IMR-90 (cell line): ENCODE results near the gene ACLY. TPM values are rescaled to one million over a fixed set of nuclear protein-coding genes. Genes with fewer than 3 reads are reported as not detected.

Experiments used
- ATAC-seq: fragments of 200-7000 bp; cut with Tn5 transposase; 2 replicates; pipeline ENCODE4 v1.9.1; 2020; ENCODE audit warnings: low read depth, mild to moderate bottlenecking, moderate library complexity
- BruUV-seq: library from RNA; stranded (reverse); fragments of 400-500 nt; replicated peaks from 2 replicates; lab custom pipeline; 2021; lab: Mats Ljungman, UMichigan
- CTCF ChIA-PET: fragments of 300-600 bp; formaldehyde crosslinking; extraction: SDS; loops from one replicate; lab custom pipeline; 2021; ENCODE audit warnings: antibody characterized with exemption; lab: Yijun Ruan, JAX
- POLR2A ChIA-PET: fragments of 300-600 bp; sonication (Branson Sonifier 250); formaldehyde crosslinking; loops from one replicate; lab custom pipeline; 2022; ENCODE audit warnings: antibody characterized with exemption; ENCODE audit not compliant: unreplicated experiment; lab: Charles Lee
- DNase-seq: peaks from one replicate; pipeline ENCODE4 v3.0.0; 2013
- H2AFZ ChIP-seq: replicated peaks from 2 replicates; pipeline ENCODE3; 2013; ENCODE audit warnings: low read length, mild to moderate bottlenecking; ENCODE audit not compliant: poor library complexity
- H2AK5ac ChIP-seq: 2 replicates; pipeline ENCODE4 v1.6.1; 2013; ENCODE audit warnings: low read depth, low read length, inconsistent platforms
- H2AK9ac ChIP-seq: replicated peaks from 2 replicates; pipeline ENCODE3; 2013; ENCODE audit warnings: mild to moderate bottlenecking, low read depth, low read length, moderate library complexity; ENCODE audit not compliant: poor library complexity
- H2BK120ac ChIP-seq: 2 replicates; pipeline ENCODE4 v1.6.1; 2013; ENCODE audit warnings: low read depth, low read length, inconsistent platforms
- H2BK15ac ChIP-seq: 3 replicates; pipeline ENCODE4 v1.6.1; 2013; ENCODE audit warnings: low read depth, low read length, inconsistent platforms
- H2BK20ac ChIP-seq: 2 replicates; pipeline ENCODE4 v1.6.1; 2013; ENCODE audit warnings: low read depth, mild to moderate bottlenecking, inconsistent platforms, low read length, moderate library complexity
- H2BK5ac ChIP-seq: 2 replicates; pipeline ENCODE4 v1.6.1; 2013; ENCODE audit warnings: mild to moderate bottlenecking, low read depth, low read length, inconsistent platforms; ENCODE audit not compliant: poor library complexity, severe bottlenecking
- H3K14ac ChIP-seq: replicated peaks from 2 replicates; pipeline ENCODE4 v1.6.1; 2013; ENCODE audit warnings: low read depth, low read length, inconsistent platforms
- H3K18ac ChIP-seq: 2 replicates; pipeline ENCODE4 v1.6.1; 2013; ENCODE audit warnings: low read depth, low read length, control low read depth
- H3K23ac ChIP-seq: 2 replicates; pipeline ENCODE4 v1.6.1; 2013; ENCODE audit warnings: low read depth, low read length, inconsistent platforms
- H3K27ac ChIP-seq: 2 replicates; pipeline ENCODE4 v1.5.1; 2013; ENCODE audit warnings: mild to moderate bottlenecking, control low read depth, low read length; ENCODE audit not compliant: insufficient read depth
- H3K27me3 ChIP-seq: 2 replicates; pipeline ENCODE4 v1.6.1; 2013; ENCODE audit warnings: low read length; ENCODE audit not compliant: control insufficient read depth, insufficient read depth
- H3K36me3 ChIP-seq: 2 replicates; pipeline ENCODE4 v1.6.1; 2013; ENCODE audit warnings: low read length, mixed read lengths; ENCODE audit not compliant: control insufficient read depth, insufficient read depth
- H3K4ac ChIP-seq: 2 replicates; pipeline ENCODE4 v1.6.1; 2013; ENCODE audit warnings: low read depth, low read length, inconsistent platforms
- H3K4me1 ChIP-seq: 2 replicates; pipeline ENCODE4 v1.6.1; 2013; ENCODE audit warnings: low read length, mixed read lengths; ENCODE audit not compliant: control insufficient read depth, insufficient read depth
- H3K4me2 ChIP-seq: 2 replicates; pipeline ENCODE4 v1.6.1; 2013; ENCODE audit warnings: low read depth, mild to moderate bottlenecking, control low read depth, low read length, moderate library complexity
- H3K4me3 ChIP-seq: 2 replicates; pipeline ENCODE4 v1.5.1; 2013; ENCODE audit warnings: low read depth, mild to moderate bottlenecking, control low read depth, low read length, moderate library complexity; ENCODE audit not compliant: insufficient read depth
- H3K56ac ChIP-seq: 2 replicates; pipeline ENCODE4 v1.6.1; 2013; ENCODE audit warnings: low read length, inconsistent platforms; ENCODE audit not compliant: insufficient read depth; ENCODE audit errors: extremely low read depth
- H3K79me1 ChIP-seq, 2 experiments: 2 replicates each; pipeline ENCODE4 v1.6.1; 2013; ENCODE audit warnings: low read length in 2 of 2, inconsistent platforms in 1 of 2, low read depth in 1 of 2
- H3K9ac ChIP-seq: 2 replicates; pipeline ENCODE4 v1.6.1; 2013; ENCODE audit warnings: low read depth, low read length, control low read depth
- H3K9me1 ChIP-seq: 2 replicates; pipeline ENCODE4 v1.6.1; 2013; ENCODE audit warnings: low read length, inconsistent platforms; ENCODE audit not compliant: insufficient read depth
- H3K9me3 ChIP-seq: 2 replicates; pipeline ENCODE4 v1.6.1; 2013; ENCODE audit warnings: low read length; ENCODE audit not compliant: control insufficient read depth, insufficient read depth
- H4K20me1 ChIP-seq: 2 replicates; pipeline ENCODE4 v1.6.1; 2013; ENCODE audit warnings: low read length, inconsistent platforms; ENCODE audit not compliant: insufficient read depth
- H4K5ac ChIP-seq: 2 replicates; pipeline ENCODE4 v1.6.1; 2013; ENCODE audit warnings: mild to moderate bottlenecking, low read depth, low read length, control low read depth
- H4K8ac ChIP-seq, 2 experiments: 2 replicates each; pipeline ENCODE4 v1.6.1; 2013; ENCODE audit warnings: low read depth in 2 of 2, low read length in 2 of 2, control low read depth in 1 of 2, inconsistent platforms in 1 of 2
- H4K91ac ChIP-seq: 2 replicates; pipeline ENCODE4 v1.6.1; 2013; ENCODE audit warnings: low read depth, low read length, inconsistent platforms; ENCODE audit not compliant: insufficient read depth
- BHLHE40 ChIP-seq: fragments of 150-350 bp; IDR thresholded peaks from 2 replicates; pipeline ENCODE4 v1.6.1; 2016; ENCODE audit warnings: mild to moderate bottlenecking, low read depth, low read length
- CEBPB ChIP-seq: IDR thresholded peaks from 2 replicates; pipeline ENCODE4 v1.6.1; 2012; ENCODE audit warnings: low read depth, low read length, improper control_type of control experiment
- CHD1 ChIP-seq: IDR thresholded peaks from 2 replicates; pipeline ENCODE4 v1.6.1; 2012; ENCODE audit warnings: low read depth, low read length, improper control_type of control experiment
- CTCF ChIP-seq: conservative IDR thresholded peaks from 2 replicates; pipeline ENCODE4 v1.5.1; 2012; ENCODE audit warnings: mild to moderate bottlenecking, low read depth, low read length, improper control_type of control experiment
- FOS ChIP-seq: fragments of 150-350 bp; IDR thresholded peaks from 2 replicates; pipeline ENCODE4 v1.6.1; 2016; ENCODE audit warnings: low read depth, low read length
- MAFK ChIP-seq: IDR thresholded peaks from 2 replicates; pipeline ENCODE4 v1.6.1; 2012; ENCODE audit warnings: low read depth, low read length, improper control_type of control experiment
- MAZ ChIP-seq: IDR thresholded peaks from 2 replicates; pipeline ENCODE4 v1.6.1; 2012; ENCODE audit warnings: low read depth, mild to moderate bottlenecking, low read length, improper control_type of control experiment, moderate library complexity, borderline replicate concordance
- MXI1 ChIP-seq: IDR thresholded peaks from 2 replicates; pipeline ENCODE4 v1.6.1; 2012; ENCODE audit warnings: low read depth, mild to moderate bottlenecking, low read length, moderate library complexity, borderline replicate concordance
- NFE2L2 ChIP-seq: fragments of 150-350 bp; IDR thresholded peaks from 2 replicates; pipeline ENCODE4 v1.6.1; 2016; ENCODE audit warnings: low read depth, mild to moderate bottlenecking, low read length
- POLR2A ChIP-seq: IDR thresholded peaks from 2 replicates; pipeline ENCODE4 v1.6.1; 2012; ENCODE audit warnings: mild to moderate bottlenecking, low read depth, low read length
- RAD21 ChIP-seq: IDR thresholded peaks from 2 replicates; pipeline ENCODE4 v1.6.1; 2012; ENCODE audit warnings: low read length, improper control_type of control experiment
- SMC3 ChIP-seq: fragments of 150-350 bp; IDR thresholded peaks from 2 replicates; pipeline ENCODE4 v1.6.1; 2016; ENCODE audit warnings: low read depth, mild to moderate bottlenecking, antibody characterized with exemption, low read length, moderate library complexity
- USF2 ChIP-seq: fragments of 150-350 bp; IDR thresholded peaks from 2 replicates; pipeline ENCODE4 v1.6.1; 2017; ENCODE audit warnings: mild to moderate bottlenecking, antibody characterized with exemption, low read length, low read depth
- WGBS, 2 experiments: methylation state at CpG; one replicate each; pipeline versions ENCODE4 v1.1.5 to v1.1.7; 2013; ENCODE audit warnings: missing lambda C conversion rate in 2 of 2; ENCODE audit not compliant: insufficient read length in 1 of 2; ENCODE audit errors: extremely low coverage in 2 of 2; 5-methylcytosine and 5-hydroxymethylcytosine counted together
- dilution Hi-C: fragments of 300-500 bp; cut with HindIII; formaldehyde crosslinking; loops from one replicate; pipeline ENCODE4 v1.14.3; 2018; ENCODE audit warnings: low sequenced_read_pairs; ENCODE audit not compliant: unreplicated experiment
- in situ Hi-C: fragments of 300-500 bp; cut with MboI; formaldehyde crosslinking; loops from 3 replicates; pipeline ENCODE4 v1.14.3; 2019; ENCODE audit warnings: low sequenced_read_pairs, inconsistent platforms, mixed read lengths
- intact Hi-C: fragments of 100-400 bp; cut with micrococcal nuclease; formaldehyde crosslinking; loops from 2 replicates; pipeline ENCODE4 v1.10.0; 2022
- polyA plus RNA-seq, 3 experiments: library from polyadenylated mRNA; depleted of rRNA; stranded (reverse); fragments of >200 nt; gene quantifications; 2 replicates each; pipeline ENCODE4 v1.2.3, GENCODE V29; 2012; ENCODE audit warnings: low replicate concordance in 1 of 3
- total RNA-seq: library from RNA; depleted of rRNA; stranded (reverse); fragments of >200 nt; gene quantifications from 2 replicates; pipeline ENCODE4 v1.2.3, GENCODE V29; 2012

ACLY gene
- total and polyA plus RNA-seq, 2 of the 4 experiments (the other 2 are of a cell fraction): 167 to 230 TPM

GRCh38 chr17:41863074-41863848, 55.5 kb downstream of the ACLY start (continued):
- TF ChIP-seq MAZ: no peak

GRCh38 chr17:41860254-41860931, 58.4 kb downstream of the ACLY start:
- H4K20me1 ChIP-seq: peaks cover 49% of the 10 kb centered on the region
- no peak overlapping the region for H3K27ac ChIP-seq
- BruUV-seq: no TSS peak
- no peak for ATAC-seq
- no peaks in the 10 kb centered on the region for H3K9me3 ChIP-seq
- peaks cover 10% of the 10 kb centered on the region for H3K4me1 ChIP-seq
- no peak overlapping the region for H3K56ac ChIP-seq
- H3K9ac ChIP-seq: no peak overlapping the region
- no peak for DNase-seq
- no peak overlapping the region for H4K91ac ChIP-seq
- H2AK5ac ChIP-seq: no peak overlapping the region
- no peak overlapping the region for H2AK9ac ChIP-seq
- H3K23ac ChIP-seq: no peak overlapping the region
- POLR2A ChIA-PET: interaction anchor here (1.0 kb wide), 1 partner anchor 10 kb away, joined by 3 read pairs; no protein-coding TSS in a partner anchor
- no peak overlapping the region for H4K5ac ChIP-seq
- peaks cover 31 to 79% of the 10 kb centered on the region in 2 experiments for H3K79me1 ChIP-seq
- H2BK20ac ChIP-seq: no peak overlapping the region
- CTCF ChIA-PET: interaction anchor here (0.6 to 1.5 kb wide), 2 partner anchors 13 to 52 kb away, joined by 3 to 4 read pairs; no protein-coding TSS in a partner anchor
- in situ Hi-C loops (no loop called here), dilution Hi-C loops (no loop called here), intact Hi-C loops (no loop called here)
- no peaks in the 10 kb centered on the region for H3K36me3 ChIP-seq
- no peak overlapping the region for H3K14ac ChIP-seq
- no peak overlapping the region for H2BK5ac ChIP-seq
- no peak overlapping the region for H3K4me2 ChIP-seq
- no peaks in the 10 kb centered on the region for H3K27me3 ChIP-seq
- no peak overlapping the region for H3K18ac ChIP-seq
- H3K9me1 ChIP-seq: peaks cover 7% of the 10 kb centered on the region; the same call in 1 of the 2 replicates
- H2AFZ ChIP-seq: no peak overlapping the region
- H2BK15ac ChIP-seq: no peak overlapping the region
- H4K8ac ChIP-seq: no peak overlapping the region
- WGBS, 2 experiments: 100% methylated on average over 1 of the region's 3 CpGs; no CpG with 5 or more reads in 1 of the 2 experiments
- no peak overlapping the region for H3K4me3 ChIP-seq
- no peak overlapping the region for H2BK120ac ChIP-seq
- no peak overlapping the region for H3K4ac ChIP-seq
- TF ChIP-seq CHD1: no peak
- TF ChIP-seq CEBPB: no peak
- no peak for TF ChIP-seq FOS
- no peak for TF ChIP-seq CTCF
- no peak for TF ChIP-seq BHLHE40
- no peak for TF ChIP-seq MAZ
- no peak for TF ChIP-seq RAD21
- TF ChIP-seq MAFK: no peak
- no peak for TF ChIP-seq USF2
- TF ChIP-seq MXI1: no peak
- no peak for TF ChIP-seq POLR2A
- TF ChIP-seq SMC3: no peak
- no peak for TF ChIP-seq NFE2L2
